SH-SY5Y (cell line): ENCODE measurements around the gene HPCA.

Experiments
- GATA2 ChIP-seq: IDR thresholded peaks from 2 replicates; pipeline ENCODE4 v1.6.1; 2011; ENCODE audit warnings: mild to moderate bottlenecking, low read depth, low read length
- GATA3 ChIP-seq: IDR thresholded peaks from 2 replicates; pipeline ENCODE4 v1.6.1; 2011; ENCODE audit warnings: low read depth, mild to moderate bottlenecking, low read length, moderate library complexity

The HPCA gene

DNA sequence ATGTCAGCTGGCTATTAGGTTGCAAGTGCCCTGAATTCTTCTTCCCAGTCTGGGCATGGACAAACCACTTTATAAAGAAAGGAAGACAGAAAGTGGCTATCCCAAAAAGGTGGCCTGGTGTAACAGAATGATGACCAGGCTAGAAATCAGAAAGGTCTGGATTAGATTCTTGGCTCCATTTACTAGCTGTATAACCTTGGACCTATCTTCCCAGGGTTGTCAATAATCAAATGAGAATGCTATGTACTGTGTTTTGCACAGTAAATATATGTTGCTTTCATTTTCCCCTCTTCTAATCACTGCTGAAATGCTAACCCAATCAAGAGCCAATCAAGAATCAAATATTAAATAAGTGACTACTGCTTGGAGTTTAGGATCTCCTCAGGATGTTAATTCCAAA lies 57.9 kb downstream of the HPCA start:
- no peak for TF ChIP-seq GATA2
- no peak for TF ChIP-seq GATA3
